A673 (cell line): Measurements from ENCODE around the gene DNAH3. TPM values are rescaled to one million over a fixed set of nuclear protein-coding genes. Genes with fewer than 3 reads are reported as not detected.

Experiments used
- BruUV-seq: library from RNA; stranded (reverse); fragments of 400-500 nt; replicated peaks from 2 replicates; lab custom pipeline; 2021; lab: Mats Ljungman, UMichigan
- CTCF ChIA-PET: fragments of 300-600 bp; sonication (Branson Sonifier 250); formaldehyde crosslinking; loops from one replicate; lab custom pipeline; 2022; ENCODE audit warnings: antibody characterized with exemption; lab: Charles Lee
- POLR2A ChIA-PET: fragments of 300-600 bp; sonication (Branson Sonifier 250); formaldehyde crosslinking; loops from one replicate; lab custom pipeline; 2022; ENCODE audit warnings: antibody characterized with exemption; ENCODE audit not compliant: low non-redundant PET; lab: Charles Lee
- DNase-seq: peaks from one replicate; pipeline ENCODE4 v3.0.0-alpha.2; 2015; ENCODE audit warnings: low spot score
- H3K27ac ChIP-seq: fragments of 200-600 bp; sonication (generic); 2 replicates; pipeline ENCODE4 v1.5.1; 2016; ENCODE audit warnings: mixed run types, low read depth, mild to moderate bottlenecking, mixed read lengths, antibody characterized with exemption, low read length; ENCODE audit not compliant: poor library complexity, severe bottlenecking
- H3K27me3 ChIP-seq: fragments of 200-600 bp; sonication (generic); replicated peaks from 2 replicates; pipeline ENCODE4 v1.6.1; 2017; ENCODE audit warnings: mixed run types, low read depth, mild to moderate bottlenecking, mixed read lengths, antibody characterized with exemption, low read length; ENCODE audit not compliant: insufficient read depth, poor library complexity
- H3K36me3 ChIP-seq: fragments of 200-600 bp; sonication (generic); 2 replicates; pipeline ENCODE4 v1.6.1; 2016; ENCODE audit warnings: mixed run types, mild to moderate bottlenecking, mixed read lengths, antibody characterized with exemption, low read length; ENCODE audit not compliant: insufficient read depth, poor library complexity, severe bottlenecking
- H3K4me1 ChIP-seq: fragments of 200-600 bp; sonication (generic); 2 replicates; pipeline ENCODE4 v1.6.1; 2017; ENCODE audit warnings: mixed run types, mild to moderate bottlenecking, mixed read lengths, antibody characterized with exemption, low read length; ENCODE audit not compliant: insufficient read depth, poor library complexity, severe bottlenecking
- H3K4me3 ChIP-seq: fragments of 200-600 bp; sonication (generic); 2 replicates; pipeline ENCODE4 v1.5.1; 2016; ENCODE audit warnings: low read depth, mixed run types, mild to moderate bottlenecking, mixed read lengths, low read length; ENCODE audit not compliant: poor library complexity, severe bottlenecking
- H3K9me3 ChIP-seq: fragments of 200-600 bp; sonication (generic); 2 replicates; pipeline ENCODE4 v1.6.1; 2016; ENCODE audit warnings: mixed run types, low read depth, mild to moderate bottlenecking, mixed read lengths, antibody characterized with exemption, low read length; ENCODE audit not compliant: poor library complexity, severe bottlenecking
- CTCF ChIP-seq: fragments of 300-800, 200-600 bp; sonication (generic); conservative IDR thresholded peaks from 2 replicates; pipeline ENCODE4 v1.5.1; 2017; ENCODE audit warnings: low read depth, mild to moderate bottlenecking, antibody characterized with exemption, low read length, moderate library complexity, mixed read lengths
- EZH2 ChIP-seq: fragments of 200-600 bp; sonication (generic); IDR thresholded peaks from 2 replicates; pipeline ENCODE4 v1.6.1; 2017; ENCODE audit warnings: borderline replicate concordance, low read depth, mild to moderate bottlenecking, mixed read lengths, antibody characterized with exemption, low read length; ENCODE audit not compliant: poor library complexity, severe bottlenecking
- intact Hi-C: fragments of 100-400 bp; cut with micrococcal nuclease; formaldehyde crosslinking; loops from one replicate; pipeline ENCODE4 v1.10.0; 2022; ENCODE audit not compliant: unreplicated experiment
- total RNA-seq: library from RNA; stranded (reverse); gene quantifications from 2 replicates; pipeline ENCODE4 v1.2.3, GENCODE V29; 2021

Gene DNAH3
- total RNA-seq, 1 experiment from 2014 or later: not detected

- ChIA-PET POLR2A (no interaction called here), CTCF (no interaction called here)
- Histone ChIP-seq H3K9me3 (no peaks in the 10 kb centered on the region), H3K27ac (no peak overlapping the region), H3K27me3 (no peaks in the 10 kb centered on the region), H3K36me3 (no peaks in the 10 kb centered on the region), H3K4me3 (no peak overlapping the region), H3K4me1 (no peaks in the 10 kb centered on the region)
- DNase-seq: no peak
- intact Hi-C loops: no loop called here
- BruUV-seq: no TSS peak
- TF ChIP-seq EZH2 (no peak), CTCF (no peak)
Observed at GRCh38 chr16:21038197-21038596, 112.4 kb downstream of the DNAH3 start.

- CTCF ChIA-PET: no interaction called here
- Histone ChIP-seq H3K27ac (no peak overlapping the region), H3K27me3 (no peaks in the 10 kb centered on the region), H3K4me1 (no peaks in the 10 kb centered on the region), H3K4me3 (no peak overlapping the region), H3K36me3 (no peaks in the 10 kb centered on the region), H3K9me3 (no peaks in the 10 kb centered on the region)
- BruUV-seq: no TSS peak
- POLR2A ChIA-PET: no interaction called here
- no peak for TF ChIP-seq CTCF
- TF ChIP-seq EZH2: no peak
- no peak for DNase-seq
- intact Hi-C loops: no loop called here
Observed at GRCh38 chr16:21037736-21038135, 112.9 kb downstream of the DNAH3 start.

- no peak for DNase-seq
- H3K4me1 ChIP-seq: no peaks in the 10 kb centered on the region
- intact Hi-C loops: no loop called here
- ChIA-PET CTCF (no interaction called here), POLR2A (no interaction called here)
- no peak for TF ChIP-seq EZH2
- no peak for TF ChIP-seq CTCF
- no peaks in the 10 kb centered on the region for H3K27me3 ChIP-seq
- H3K36me3 ChIP-seq: no peaks in the 10 kb centered on the region
- BruUV-seq: no TSS peak
- no peak overlapping the region for H3K27ac ChIP-seq
- H3K4me3 ChIP-seq: no peak overlapping the region
- H3K9me3 ChIP-seq: no peaks in the 10 kb centered on the region
Observed at GRCh38 chr16:21037168-21037567, 113.5 kb downstream of the DNAH3 start.
